HG03060 (cell line): ENCODE measurements around the gene MOV10L1.

Experiments used
- ATAC-seq: cut with Tn5 transposase; IDR thresholded peaks from one replicate; pipeline ENCODE4 v1.9.1; 2021; ENCODE audit warnings: low read depth, moderate number of reproducible peaks; ENCODE audit not compliant: unreplicated experiment

The MOV10L1 gene

GRCh38 chr22:50058906-50059880 lies 30.6 kb upstream of the MOV10L1 start:
- no peak for ATAC-seq

GRCh38 chr22:50059881-50060262 lies 29.9 kb upstream of the MOV10L1 start:
- ATAC-seq: no peak

GRCh38 chr22:50060441-50061140 lies 29.2 kb upstream of the MOV10L1 start:
- no peak for ATAC-seq

DNA sequence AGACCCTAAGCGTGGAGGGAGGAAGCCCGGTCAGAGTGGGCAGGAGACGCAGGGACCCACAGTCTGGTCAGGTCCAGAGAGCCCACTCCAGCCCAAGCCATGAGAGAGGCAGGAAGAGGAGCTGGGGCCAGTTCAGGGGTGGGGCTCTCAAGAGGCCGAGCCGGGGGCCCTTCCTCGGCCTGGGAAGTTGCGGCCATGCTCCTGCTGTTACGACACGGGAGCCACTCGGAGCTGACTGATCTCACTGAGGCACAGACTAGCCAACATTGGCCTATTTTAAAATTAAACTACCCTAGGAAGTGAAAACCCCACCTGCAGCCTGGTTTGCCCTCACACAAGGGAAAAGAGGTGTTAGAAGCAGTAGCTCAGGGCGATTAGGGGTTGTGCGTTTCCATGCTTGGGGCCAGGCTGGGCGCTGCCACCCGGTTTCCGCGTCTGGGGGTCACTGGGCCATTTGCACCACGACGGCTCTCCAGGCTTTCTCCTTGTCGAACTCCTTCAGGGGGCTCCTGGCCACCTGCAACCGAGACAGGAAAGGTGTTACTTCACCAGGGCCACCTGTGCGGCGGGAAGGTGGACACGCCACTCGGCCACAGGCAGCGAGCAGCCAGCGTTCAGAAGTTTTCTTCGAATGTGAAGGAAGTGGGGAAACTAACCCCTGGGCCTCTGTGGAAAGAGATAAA lies 28.5 kb upstream of the MOV10L1 start:
- no peak for ATAC-seq

DNA sequence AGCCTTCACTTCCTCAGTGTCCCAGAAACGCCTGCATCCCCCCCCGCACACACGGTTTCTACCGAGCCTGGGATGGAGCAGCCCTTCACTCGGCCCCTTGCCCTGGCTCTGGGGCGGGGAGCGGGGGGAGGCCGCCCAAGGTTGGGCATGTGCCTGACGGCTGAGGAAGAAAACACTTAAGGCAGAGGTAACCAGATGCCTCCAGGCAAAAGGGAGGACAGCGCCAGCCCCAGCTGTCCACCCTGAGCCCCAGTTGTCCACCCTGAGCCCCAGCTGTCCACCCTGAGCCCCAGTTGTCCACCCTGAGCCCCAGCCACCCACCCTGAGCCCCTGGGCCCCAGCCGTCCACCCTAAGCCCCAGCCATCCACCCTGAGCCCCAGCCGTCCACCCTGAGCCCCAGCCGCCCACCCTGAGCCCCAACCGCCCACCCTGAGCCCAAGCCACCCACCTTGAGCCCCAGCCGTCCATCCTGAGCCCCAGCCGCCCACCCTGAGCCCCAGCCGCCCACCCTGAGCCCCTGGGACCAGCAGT lies 27.9 kb upstream of the MOV10L1 start:
- no peak for ATAC-seq

GRCh38 chr22:50062509-50063135 lies 27.2 kb upstream of the MOV10L1 start:
- ATAC-seq: no peak

DNA sequence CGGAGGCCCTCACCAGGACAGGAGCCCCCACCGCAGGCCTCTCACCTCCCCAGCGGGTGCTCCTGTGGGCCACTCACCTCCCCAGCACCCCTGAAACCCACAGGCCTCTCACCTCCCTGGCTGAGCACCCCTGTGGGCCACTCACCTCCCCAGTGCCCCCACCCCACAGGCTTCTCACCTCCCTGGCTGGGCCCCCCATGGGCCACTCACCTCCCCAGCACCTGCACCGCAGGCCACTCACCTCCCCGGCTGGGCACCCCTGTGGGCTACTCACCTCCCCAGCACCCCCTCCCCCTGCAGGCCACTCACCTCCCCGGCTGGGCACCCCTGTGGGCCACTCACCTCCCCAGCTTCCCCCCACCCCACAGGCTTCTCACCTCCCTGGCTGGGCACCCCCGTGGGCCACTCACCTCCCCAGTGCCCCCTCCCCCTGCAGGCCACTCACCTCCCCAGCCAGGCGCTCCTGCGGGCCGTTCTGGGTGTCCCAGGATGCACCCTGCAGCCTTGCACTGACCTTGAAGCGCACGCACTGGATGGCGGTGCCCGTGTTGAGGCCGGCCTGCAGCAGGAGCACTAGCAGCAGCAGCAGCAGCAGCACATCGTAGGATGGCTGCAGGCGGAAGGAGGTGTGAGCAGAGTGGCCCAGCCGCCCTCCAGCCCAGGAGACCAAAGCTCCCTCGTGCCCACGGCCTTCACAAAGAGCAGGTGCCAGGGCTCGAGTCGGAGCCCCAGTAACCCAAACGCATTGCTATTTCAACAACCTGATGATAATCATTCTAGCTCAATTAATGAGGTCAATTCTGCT lies 26.0 kb upstream of the MOV10L1 start:
- ATAC-seq: no peak

DNA sequence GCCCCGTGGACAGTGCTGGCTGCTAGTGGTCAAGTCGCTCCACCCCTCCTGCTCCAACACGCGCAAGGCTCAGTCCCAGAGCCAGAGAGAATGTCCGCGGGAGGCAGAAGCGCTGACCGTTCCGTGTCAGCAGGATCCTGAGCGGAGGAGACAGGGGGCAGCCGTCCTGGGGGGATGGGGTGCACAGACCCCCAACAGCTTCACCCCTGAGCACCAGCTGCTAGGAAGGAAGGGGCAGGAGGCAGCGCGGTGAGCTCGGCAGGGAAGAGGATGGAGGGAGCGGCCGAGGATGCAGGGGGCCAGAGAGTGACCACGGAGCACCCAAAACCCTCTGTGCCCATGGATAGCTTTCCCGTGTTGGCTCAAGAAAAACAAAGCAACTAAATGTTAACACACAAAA lies 25.4 kb upstream of the MOV10L1 start:
- ATAC-seq: no peak

- ATAC-seq: no peak
Observed at GRCh38 chr22:50067244-50067643, 22.6 kb upstream of the MOV10L1 start.

DNA sequence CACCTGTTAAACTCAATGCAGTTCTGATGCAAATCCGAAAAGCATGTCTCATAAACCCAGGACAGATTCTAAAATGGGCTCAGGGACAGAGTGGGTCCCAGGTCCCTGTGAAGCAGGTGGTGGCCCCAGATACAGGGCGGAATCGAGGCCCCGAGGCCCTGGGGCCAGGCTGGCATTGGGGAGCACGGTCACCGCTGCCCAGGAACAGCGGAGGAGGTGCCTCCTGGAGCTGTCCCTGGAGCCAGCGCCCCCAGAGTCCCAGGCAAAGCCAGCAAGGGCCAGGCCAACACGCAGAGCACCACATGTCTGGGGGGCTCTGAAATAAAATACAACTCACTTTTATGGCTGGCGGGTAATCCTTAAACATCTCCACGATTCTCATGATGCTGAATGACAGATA lies 21.7 kb upstream of the MOV10L1 start:
- ATAC-seq: no peak

DNA sequence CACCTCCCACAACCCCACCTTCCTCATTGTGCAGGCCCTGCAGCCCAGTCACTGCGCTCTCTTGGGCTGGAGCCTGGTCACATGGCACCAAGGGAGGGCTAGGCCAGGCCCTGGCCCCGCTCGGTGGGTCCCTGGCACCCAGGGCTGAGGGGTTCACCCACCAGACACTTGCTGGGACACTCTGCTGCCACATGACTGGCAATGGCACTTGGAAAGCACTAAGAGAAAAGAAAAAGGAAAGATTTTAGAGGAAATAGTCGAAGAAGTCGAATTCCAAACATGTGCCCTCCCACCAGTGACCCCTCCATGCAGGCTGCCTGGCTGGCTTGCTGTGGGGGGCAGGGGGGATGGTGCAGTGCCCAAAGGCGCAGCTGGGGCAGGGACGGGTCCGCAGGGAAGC lies 19.4 kb upstream of the MOV10L1 start:
- ATAC-seq: no peak

DNA sequence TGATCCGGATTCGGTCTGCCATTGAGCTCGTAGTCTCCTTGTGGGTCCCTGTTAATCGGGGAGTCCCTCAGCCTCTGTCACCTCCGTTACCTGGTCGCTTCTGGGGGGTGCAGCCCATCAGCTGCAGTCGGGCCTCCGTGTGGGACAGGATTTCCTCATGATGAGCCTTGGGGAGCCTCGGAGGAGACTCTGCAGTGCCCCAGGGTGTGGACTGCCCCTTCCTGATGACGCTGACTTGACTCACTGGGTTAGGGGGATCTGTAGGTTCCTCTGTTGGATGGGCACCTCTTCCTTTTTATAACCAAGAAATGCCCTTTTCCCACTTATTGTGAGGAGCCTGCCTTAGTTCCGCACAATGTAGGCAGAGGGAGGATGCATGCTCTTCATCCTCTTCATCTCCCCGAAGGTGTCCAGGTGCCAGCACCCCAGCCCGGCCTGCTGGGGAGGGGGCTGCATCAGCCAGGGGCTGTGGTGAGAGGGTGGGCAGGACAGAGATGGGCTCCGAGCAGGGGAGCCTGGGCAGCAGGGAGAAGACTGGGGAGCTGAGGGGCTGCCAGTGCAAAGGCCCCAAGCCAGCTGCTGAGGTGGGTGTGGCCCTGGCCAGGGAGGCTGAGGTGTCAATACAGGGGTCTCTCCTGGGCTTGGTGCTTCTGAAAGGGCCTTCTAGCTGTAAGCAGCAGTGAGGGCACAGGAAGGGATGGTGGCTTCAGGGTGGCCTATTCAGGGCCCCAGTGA lies 18.2 kb upstream of the MOV10L1 start:
- no peak for ATAC-seq

GRCh38 chr22:50072167-50072555 lies 17.6 kb upstream of the MOV10L1 start:
- ATAC-seq: no peak

GRCh38 chr22:50072714-50073538 lies 16.9 kb upstream of the MOV10L1 start:
- ATAC-seq: no peak

- no peak for ATAC-seq
Observed at GRCh38 chr22:50074056-50074455, 15.8 kb upstream of the MOV10L1 start.

- no peak for ATAC-seq
Observed at GRCh38 chr22:50074551-50075530, 15.0 kb upstream of the MOV10L1 start.
